ENCODE measurements around the gene ATG4C.

Gene ATG4C

DNA sequence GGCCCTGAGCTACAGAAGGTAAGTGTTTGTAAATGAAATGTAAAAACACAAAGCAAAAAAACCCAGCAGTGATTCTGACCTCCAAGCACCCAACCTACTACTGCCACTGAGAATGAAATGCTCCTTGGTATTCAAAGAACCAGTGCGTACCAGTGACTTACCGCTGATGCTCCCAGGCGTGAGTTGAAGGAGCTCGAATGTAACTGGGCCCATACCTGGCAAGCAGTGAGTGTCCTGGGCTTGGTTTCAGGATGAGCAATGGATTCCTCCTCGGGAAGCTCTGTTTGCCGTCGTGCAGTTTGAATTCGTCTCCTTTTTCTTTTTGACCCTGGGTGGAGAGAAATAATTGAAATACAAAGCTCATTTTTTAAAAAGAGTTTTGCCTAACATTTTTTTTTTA lies 121.9 kb downstream of the ATG4C start:
- DNase-seq = no peak

DNA sequence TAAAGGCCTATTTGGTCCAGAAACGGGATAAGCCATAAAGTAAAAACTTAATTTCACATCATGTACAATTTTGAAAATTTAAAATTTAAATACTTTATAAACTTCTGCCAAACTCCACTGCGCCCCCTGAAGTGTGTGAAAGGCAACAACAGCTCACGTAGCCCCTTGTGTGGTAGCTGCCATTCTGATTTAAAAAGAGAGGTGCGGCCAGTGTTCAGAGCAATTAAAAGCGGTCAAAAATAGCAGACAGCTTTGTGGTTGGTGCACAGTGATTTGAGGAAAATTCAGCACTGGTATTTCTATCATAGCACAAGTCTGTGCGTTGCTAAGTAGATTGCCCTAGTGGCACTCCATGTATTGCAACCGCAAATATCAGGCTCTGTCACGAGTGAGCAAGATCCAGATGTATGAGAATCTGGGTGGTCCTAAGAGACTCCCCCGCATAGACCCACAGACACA lies 122.5 kb downstream of the ATG4C start:
- DNase-seq = no peak

DNA sequence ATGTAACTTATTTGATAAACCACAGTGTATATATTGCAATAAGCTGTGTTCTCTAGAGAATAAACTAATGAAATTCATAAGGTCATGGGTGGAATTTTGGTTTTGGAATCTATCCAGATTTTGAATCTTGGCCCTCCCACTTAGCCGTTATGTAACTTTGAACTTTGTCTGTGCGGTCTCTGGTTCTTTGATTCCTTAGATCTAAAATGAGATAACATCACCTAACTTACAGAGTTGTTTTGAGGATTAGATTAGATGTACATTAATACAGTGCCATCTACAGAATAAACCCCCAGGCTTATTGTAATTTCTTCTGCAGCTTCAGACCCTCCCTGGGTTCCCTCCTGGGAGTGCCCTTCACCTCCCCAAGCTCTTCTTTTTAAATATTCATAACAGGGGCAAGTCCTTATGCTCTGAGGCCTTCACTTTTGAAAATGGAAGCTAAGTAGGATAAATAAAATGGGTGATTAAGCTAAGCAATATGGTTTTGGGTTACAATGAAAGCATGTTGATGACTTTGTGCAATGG lies 124.3 kb downstream of the ATG4C start:
- DNase-seq = no peak

DNA sequence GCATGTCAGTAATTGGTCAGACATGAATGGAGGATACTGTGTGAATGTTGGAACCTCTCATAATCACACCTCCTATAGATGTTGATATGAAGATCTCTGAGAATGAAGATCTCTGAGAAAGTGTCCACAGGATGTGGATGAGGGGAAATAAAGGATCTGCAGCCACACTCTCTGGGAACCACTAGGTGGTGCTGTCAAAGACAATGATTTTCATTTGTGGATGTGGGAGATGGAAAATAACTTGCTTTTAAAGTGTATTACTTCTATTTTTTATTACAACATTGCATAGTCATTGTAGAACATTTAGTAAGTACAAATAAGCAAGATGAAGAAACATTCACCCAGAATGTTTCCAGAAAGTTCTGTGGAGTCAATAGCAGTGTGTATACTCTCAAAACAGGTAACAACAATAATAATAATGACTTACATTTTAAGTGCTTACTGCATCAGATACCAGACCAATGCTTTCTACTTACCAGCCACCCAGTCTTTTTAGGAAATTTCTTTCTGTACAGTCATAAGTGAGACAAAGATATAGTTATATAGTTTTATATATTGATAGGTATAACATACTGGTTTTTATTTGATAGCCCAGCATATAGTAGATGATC lies 128.2 kb downstream of the ATG4C start:
- no peak for DNase-seq

All from NCI-H2107 (cell line).